ENCODE measurements around the gene NPC2. TPM values are rescaled to one million over a fixed set of nuclear protein-coding genes. Genes with fewer than 3 reads are reported as not detected.

Gene NPC2
- total and polyA plus RNA-seq, 2 of the 4 experiments (the other 2 are of a cell fraction): 210 to 273 TPM

DNA sequence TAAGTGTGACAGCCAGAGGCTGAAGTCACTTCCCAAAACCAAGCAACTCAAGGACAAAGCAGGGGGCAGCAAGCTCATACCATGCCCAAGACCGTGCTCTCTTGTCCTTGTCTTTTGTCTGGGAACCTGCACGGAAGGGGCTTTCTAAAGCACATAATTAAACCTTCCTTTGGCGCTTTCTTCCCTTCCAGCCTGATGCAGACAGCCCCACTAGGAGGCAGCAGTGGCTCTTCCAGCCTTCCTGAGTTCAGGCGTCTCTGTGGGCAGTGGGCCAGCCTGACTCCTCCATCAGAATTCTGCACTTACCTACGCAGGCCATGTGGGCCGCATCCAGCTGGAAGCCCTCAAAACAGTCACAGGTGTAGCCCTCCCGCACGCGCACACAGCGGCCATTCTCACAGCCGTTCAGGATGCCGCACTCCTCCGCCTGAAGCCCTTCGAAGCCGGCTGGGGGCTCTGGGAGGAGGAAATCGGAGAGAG lies 8.1 kb upstream of the NPC2 start:
- H2AFZ ChIP-seq (replicated peaks; ENCODE audit: low read length, poor library complexity): peak overlapping the region; percentile 70
- H2BK120ac ChIP-seq (ENCODE audit: low read depth, low read length): peak overlapping the region; percentile 80; the same call in 1 of the 2 replicates
- no peak overlapping the region for H3K14ac ChIP-seq (replicated peaks; ENCODE audit: low read depth, low read length)
- no peak overlapping the region for H4K5ac ChIP-seq (ENCODE audit: low read depth, low read length)
- H3K4me3 ChIP-seq (ENCODE audit: insufficient read depth, low read depth, low read length): no peak overlapping the region
- H4K8ac ChIP-seq (ENCODE audit: low read depth in 2 of 2, low read length in 2 of 2): 0 out of 4 replicates have a peak overlapping the region, but pooled peaks of 1 of the 2 experiments have one; percentile 52
- peaks cover 3% of the 10 kb centered on the region; the same call in 1 of the 2 replicates for H3K4me1 ChIP-seq (ENCODE audit: control insufficient read depth, insufficient read depth, low read length)
- peak; percentile 83 for DNase-seq
- peak; percentile 79 for ATAC-seq (ENCODE audit: low read depth)
- no peak overlapping the region for H2BK5ac ChIP-seq (ENCODE audit: low read depth, low read length, poor library complexity, severe bottlenecking)
- ChIA-PET POLR2A (ENCODE audit: unreplicated experiment) (no interaction called here), CTCF (interaction anchor here (0.5 kb wide), 1 partner anchor 103 kb away, joined by 3 read pairs; no protein-coding TSS in a partner anchor)
- no peak overlapping the region for H3K9ac ChIP-seq (ENCODE audit: low read depth, low read length)
- no peak overlapping the region for H3K4me2 ChIP-seq (ENCODE audit: low read depth, low read length)
- peak overlapping the region; percentile 79 for H2AK5ac ChIP-seq (ENCODE audit: low read depth, low read length)
- H3K9me3 ChIP-seq (ENCODE audit: control insufficient read depth, insufficient read depth, low read length): no peaks in the 10 kb centered on the region
- no peak overlapping the region; the same call in 2 of the 3 replicates for H2BK15ac ChIP-seq (ENCODE audit: low read depth, low read length)
- no peak overlapping the region for H3K56ac ChIP-seq (ENCODE audit: extremely low read depth, insufficient read depth, low read length)
- no peak overlapping the region for H3K23ac ChIP-seq (ENCODE audit: low read depth, low read length)
- peak overlapping the region; percentile 52; the same call in 1 of the 2 replicates for H2BK20ac ChIP-seq (ENCODE audit: low read depth, low read length)
- TF ChIP-seq RFX5 (IDR thresholded peaks at IDR 0.05; ENCODE audit: low read depth, low read length) (no peak), SMC3 (IDR thresholded peaks at IDR 0.05; ENCODE audit: low read depth, low read length) (peak; percentile 79), POLR2A (IDR thresholded peaks at IDR 0.05; ENCODE audit: low read depth, low read length) (no peak), MAFK (IDR thresholded peaks at IDR 0.05; ENCODE audit: low read depth, low read length) (no peak), RAD21 (IDR thresholded peaks at IDR 0.05; ENCODE audit: low read length) (peak; percentile 87), MXI1 (IDR thresholded peaks at IDR 0.05; ENCODE audit: borderline replicate concordance, low read depth, low read length) (0 out of 2 replicates have a peak, but pooled peaks have one; percentile 21), MAZ (IDR thresholded peaks at IDR 0.05; ENCODE audit: borderline replicate concordance, low read depth, low read length) (peak; percentile 25; the same call in 1 of the 2 replicates), CHD1 (IDR thresholded peaks at IDR 0.05; ENCODE audit: low read depth, low read length) (no peak)
- TF ChIP-seq, protein P1, sequence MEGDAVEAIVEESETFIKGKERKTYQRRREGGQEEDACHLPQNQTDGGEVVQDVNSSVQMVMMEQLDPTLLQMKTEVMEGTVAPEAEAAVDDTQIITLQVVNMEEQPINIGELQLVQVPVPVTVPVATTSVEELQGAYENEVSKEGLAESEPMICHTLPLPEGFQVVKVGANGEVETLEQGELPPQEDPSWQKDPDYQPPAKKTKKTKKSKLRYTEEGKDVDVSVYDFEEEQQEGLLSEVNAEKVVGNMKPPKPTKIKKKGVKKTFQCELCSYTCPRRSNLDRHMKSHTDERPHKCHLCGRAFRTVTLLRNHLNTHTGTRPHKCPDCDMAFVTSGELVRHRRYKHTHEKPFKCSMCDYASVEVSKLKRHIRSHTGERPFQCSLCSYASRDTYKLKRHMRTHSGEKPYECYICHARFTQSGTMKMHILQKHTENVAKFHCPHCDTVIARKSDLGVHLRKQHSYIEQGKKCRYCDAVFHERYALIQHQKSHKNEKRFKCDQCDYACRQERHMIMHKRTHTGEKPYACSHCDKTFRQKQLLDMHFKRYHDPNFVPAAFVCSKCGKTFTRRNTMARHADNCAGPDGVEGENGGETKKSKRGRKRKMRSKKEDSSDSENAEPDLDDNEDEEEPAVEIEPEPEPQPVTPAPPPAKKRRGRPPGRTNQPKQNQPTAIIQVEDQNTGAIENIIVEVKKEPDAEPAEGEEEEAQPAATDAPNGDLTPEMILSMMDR (conservative IDR thresholded peaks at IDR 0.05; ENCODE audit: low read depth, low read length): peak; percentile 91
- H3K9me1 ChIP-seq (ENCODE audit: insufficient read depth, low read length): no peaks in the 10 kb centered on the region; the same call in 1 of the 2 replicates
- H3K79me1 ChIP-seq (ENCODE audit: low read depth in 1 of 2, low read length in 2 of 2): peaks cover 8 to 24% of the 10 kb centered on the region in 2 experiments
- no TSS peak for BruUV-seq (replicated peaks)
- H3K27ac ChIP-seq (ENCODE audit: insufficient read depth, low read length): no peak overlapping the region
- H3K4ac ChIP-seq (ENCODE audit: low read depth, low read length): peak overlapping the region; percentile 77
- H3K18ac ChIP-seq (ENCODE audit: low read depth, low read length): no peak overlapping the region
- H3K27me3 ChIP-seq (ENCODE audit: control insufficient read depth, insufficient read depth, low read length): no peaks in the 10 kb centered on the region
- peak overlapping the region; percentile 24; the same call in 1 of the 2 replicates for H4K91ac ChIP-seq (ENCODE audit: insufficient read depth, low read depth, low read length)
- dilution Hi-C loops (cut with HindIII; ENCODE audit: low sequenced_read_pairs, unreplicated experiment): no loop called here
- peak overlapping the region; percentile 87 for H2AK9ac ChIP-seq (replicated peaks; ENCODE audit: low read depth, low read length, poor library complexity)
- H3K36me3 ChIP-seq (ENCODE audit: control insufficient read depth, insufficient read depth, low read length): peaks cover 20% of the 10 kb centered on the region
- no peaks in the 10 kb centered on the region for H4K20me1 ChIP-seq (ENCODE audit: insufficient read depth, low read length)
- intact Hi-C loops (cut with micrococcal nuclease): loop anchor here (1.0 kb wide), 3 partner anchors 108 to 303 kb away; no protein-coding TSS in a partner anchor
- in situ Hi-C loops (cut with MboI; ENCODE audit: low sequenced_read_pairs): loop anchor here (5.0 to 10.0 kb wide), 2 partner anchors 106 to 294 kb away; no protein-coding TSS in a partner anchor
- 47% methylated on average over 5 of the region's 16 CpGs; no CpG with 5 or more reads in 1 of the 2 experiments for WGBS, 2 experiments (ENCODE audit: extremely low coverage in 2 of 2, insufficient read length in 1 of 2)
